AG04450 (cell line): ENCODE data around the gene TAF4. TPM values are rescaled to one million over a fixed set of nuclear protein-coding genes. Genes with fewer than 3 reads are reported as not detected.

ENCODE experiments used
- CTCF ChIA-PET: fragments of 300-600, 350-600 bp; formaldehyde crosslinking; extraction: SDS; loops from one replicate; lab custom pipeline; 2022; ENCODE audit warnings: antibody characterized with exemption, inconsistent platforms; lab: Charles Lee
- POLR2A ChIA-PET: fragments of 350-600 bp; formaldehyde crosslinking; extraction: SDS; loops from one replicate; lab custom pipeline; 2021; ENCODE audit warnings: antibody characterized with exemption, inconsistent platforms; lab: Yijun Ruan, JAX
- DNase-seq: peaks from one replicate; pipeline ENCODE4 v3.0.0-alpha.2; 2011; ENCODE audit warnings: low read depth, low spot score
- H3K27ac ChIP-seq: one replicate; pipeline ENCODE4 v1.5.1; 2012; ENCODE audit warnings: low read depth, low read length, control low read depth
- H3K27me3 ChIP-seq: one replicate; pipeline ENCODE4 v1.6.0; 2012; ENCODE audit warnings: low read length; ENCODE audit not compliant: control insufficient read depth, insufficient read depth
- H3K4me3 ChIP-seq: 2 replicates; pipeline ENCODE4 v1.5.1; 2011; ENCODE audit warnings: mild to moderate bottlenecking, low read depth, low read length, control low read depth
- H3K9me3 ChIP-seq: 2 replicates; pipeline ENCODE4 v1.5.1; 2012; ENCODE audit warnings: low read length; ENCODE audit not compliant: control insufficient read depth, insufficient read depth
- polyA plus RNA-seq: library from polyadenylated mRNA; depleted of rRNA; stranded (reverse); fragments of >200 nt; gene quantifications from 2 replicates; pipeline ENCODE4 v1.2.3, GENCODE V29; 2011
- TF ChIP-seq, protein P1 (sequence below): IDR thresholded peaks from 2 replicates; pipeline ENCODE4 v1.5.1; 2011; ENCODE audit warnings: low read depth, low read length, control low read depth, inconsistent platforms

The TAF4 gene
- polyA plus RNA-seq, 1 experiment = 2.7 TPM

DNA sequence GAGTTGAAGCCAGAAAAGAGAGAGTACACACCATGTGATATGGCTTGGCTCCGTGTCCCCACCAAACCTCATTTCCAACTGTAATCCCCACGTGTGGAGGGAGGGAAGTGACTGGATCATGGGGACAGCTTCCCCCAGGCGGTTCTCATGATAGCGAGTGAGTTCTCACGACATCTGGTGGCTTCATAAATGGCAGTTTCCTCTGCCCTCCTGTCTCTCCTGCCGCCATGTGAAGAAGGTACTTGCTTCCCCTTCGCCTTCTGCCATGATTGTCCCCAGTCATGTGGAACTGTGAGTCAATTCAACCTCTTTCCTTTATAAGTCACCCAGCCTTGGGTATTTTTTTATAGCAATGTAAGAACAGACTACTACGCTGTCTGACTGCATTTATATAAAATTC, 40.3 kb downstream of the TAF4 start:
- no peak overlapping the region for H3K4me3 ChIP-seq
- no peak overlapping the region for H3K27ac ChIP-seq
- no peaks in the 10 kb centered on the region for H3K27me3 ChIP-seq
- DNase-seq = no peak
- CTCF ChIA-PET = interaction anchor here (0.8 to 2.5 kb wide), 4 partner anchors 15 to 111 kb away, joined by 3 to 14 read pairs (median 8); no protein-coding TSS in a partner anchor
- TF ChIP-seq, protein P1, sequence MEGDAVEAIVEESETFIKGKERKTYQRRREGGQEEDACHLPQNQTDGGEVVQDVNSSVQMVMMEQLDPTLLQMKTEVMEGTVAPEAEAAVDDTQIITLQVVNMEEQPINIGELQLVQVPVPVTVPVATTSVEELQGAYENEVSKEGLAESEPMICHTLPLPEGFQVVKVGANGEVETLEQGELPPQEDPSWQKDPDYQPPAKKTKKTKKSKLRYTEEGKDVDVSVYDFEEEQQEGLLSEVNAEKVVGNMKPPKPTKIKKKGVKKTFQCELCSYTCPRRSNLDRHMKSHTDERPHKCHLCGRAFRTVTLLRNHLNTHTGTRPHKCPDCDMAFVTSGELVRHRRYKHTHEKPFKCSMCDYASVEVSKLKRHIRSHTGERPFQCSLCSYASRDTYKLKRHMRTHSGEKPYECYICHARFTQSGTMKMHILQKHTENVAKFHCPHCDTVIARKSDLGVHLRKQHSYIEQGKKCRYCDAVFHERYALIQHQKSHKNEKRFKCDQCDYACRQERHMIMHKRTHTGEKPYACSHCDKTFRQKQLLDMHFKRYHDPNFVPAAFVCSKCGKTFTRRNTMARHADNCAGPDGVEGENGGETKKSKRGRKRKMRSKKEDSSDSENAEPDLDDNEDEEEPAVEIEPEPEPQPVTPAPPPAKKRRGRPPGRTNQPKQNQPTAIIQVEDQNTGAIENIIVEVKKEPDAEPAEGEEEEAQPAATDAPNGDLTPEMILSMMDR = no peak
- H3K9me3 ChIP-seq = peaks cover 5% of the 10 kb centered on the region; the same call in 1 of the 2 replicates
- POLR2A ChIA-PET = interaction anchor here (0.7 kb wide), 1 partner anchor 42 kb away, joined by 5 read pairs; no protein-coding TSS in a partner anchor

DNA sequence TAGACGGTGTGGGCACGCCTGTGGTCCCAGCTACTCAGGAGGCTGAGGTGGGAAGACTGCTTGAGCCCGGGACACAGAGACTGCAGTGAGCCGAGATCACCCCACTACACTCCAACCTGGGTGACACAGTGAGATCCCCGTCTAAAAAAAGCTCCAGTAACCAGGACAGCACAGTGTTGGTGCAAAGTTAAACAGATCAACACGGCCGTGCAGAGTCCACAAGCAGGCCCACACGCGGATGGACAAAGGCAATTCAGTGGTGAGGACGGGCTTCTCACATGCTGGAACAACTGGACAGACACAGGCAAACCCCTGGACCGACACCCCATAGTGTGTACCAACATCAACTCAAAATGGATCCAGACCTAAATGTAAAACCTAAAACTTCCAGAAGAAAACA, 41.7 kb downstream of the TAF4 start:
- POLR2A ChIA-PET = no interaction called here
- H3K27ac ChIP-seq = no peak overlapping the region
- H3K27me3 ChIP-seq = no peaks in the 10 kb centered on the region
- no peak for DNase-seq
- CTCF ChIA-PET = interaction anchor here (1.6 kb wide), 1 partner anchor 14 kb away, joined by 5 read pairs; no protein-coding TSS in a partner anchor
- no peak overlapping the region for H3K4me3 ChIP-seq
- TF ChIP-seq, protein P1 = no peak
- no peaks in the 10 kb centered on the region; the same call in 1 of the 2 replicates for H3K9me3 ChIP-seq

DNA sequence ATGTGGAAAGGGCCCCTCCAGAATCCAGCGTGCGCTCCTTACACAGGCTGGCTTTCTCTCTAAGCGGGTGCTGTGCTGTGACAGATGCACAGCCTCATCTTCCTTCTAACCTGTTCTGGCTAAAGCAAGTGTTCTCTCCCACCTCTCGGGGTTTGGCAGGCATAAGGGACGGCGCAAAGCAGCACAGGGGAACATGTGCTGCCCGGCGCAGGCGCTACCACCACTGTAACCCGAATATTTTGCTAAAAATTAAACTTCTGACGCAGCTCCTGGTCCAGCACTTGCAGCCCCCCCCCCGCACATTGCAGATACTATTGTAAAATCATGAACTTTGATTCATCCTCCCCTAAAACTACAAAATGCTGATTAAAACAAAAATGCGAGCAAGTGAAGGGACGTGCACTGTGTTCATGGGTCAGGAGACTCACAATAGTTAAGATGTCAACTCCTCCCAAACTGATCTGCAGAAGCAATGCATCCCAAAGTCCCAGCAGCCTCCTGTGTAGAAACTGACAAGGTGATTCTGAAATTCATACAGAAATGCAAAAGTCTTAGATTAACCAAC, 43.0 kb downstream of the TAF4 start:
- no peaks in the 10 kb centered on the region for H3K27me3 ChIP-seq
- CTCF ChIA-PET = interaction anchor here (0.6 kb wide), 1 partner anchor 114 kb away, joined by 3 read pairs; no protein-coding TSS in a partner anchor

DNA sequence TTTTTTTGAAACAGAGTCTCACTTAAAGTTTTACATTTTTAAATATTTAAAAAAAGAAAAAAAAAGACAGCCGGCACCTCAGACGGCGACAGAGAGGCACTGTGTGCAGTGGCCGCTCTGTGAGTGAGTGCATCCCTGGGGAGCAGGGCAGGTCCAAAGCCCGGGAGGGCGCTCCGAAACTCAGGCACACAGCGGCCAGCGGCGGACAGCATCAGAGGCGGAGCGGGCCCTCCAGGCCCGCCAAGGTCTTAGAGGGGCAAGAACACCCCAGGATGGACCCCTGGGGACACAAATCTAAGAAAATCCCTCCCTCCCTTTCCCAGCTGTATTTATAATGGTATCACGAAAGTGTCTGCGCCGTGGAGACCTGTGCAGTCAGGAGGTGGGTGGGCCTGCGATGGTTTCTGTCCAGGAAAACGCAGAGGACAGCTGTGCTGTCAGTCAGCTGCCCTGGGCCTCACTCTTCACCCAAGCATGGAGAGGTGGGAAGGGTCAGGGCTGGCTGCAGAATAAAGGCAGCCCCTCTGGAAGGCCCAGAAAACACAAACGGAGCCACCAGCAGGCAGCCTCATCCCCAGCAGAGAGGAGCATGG, 43.8 kb downstream of the TAF4 start:
- Histone ChIP-seq H3K27me3 (no peaks in the 10 kb centered on the region), H3K4me3 (no peak overlapping the region), H3K9me3 (no peaks in the 10 kb centered on the region), H3K27ac (no peak overlapping the region)
- CTCF ChIA-PET = interaction anchor here (0.6 kb wide), 1 partner anchor 114 kb away, joined by 3 read pairs; no protein-coding TSS in a partner anchor
- DNase-seq = no peak
- POLR2A ChIA-PET = no interaction called here
- TF ChIP-seq, protein P1 = no peak

More for the DNA sequence above, 43.0 kb downstream of the TAF4 start:
- H3K9me3 ChIP-seq = no peaks in the 10 kb centered on the region; the same call in 1 of the 2 replicates
- POLR2A ChIA-PET = no interaction called here
- no peak for DNase-seq
- H3K27ac ChIP-seq = no peak overlapping the region
- TF ChIP-seq, protein P1 = no peak
- H3K4me3 ChIP-seq = no peak overlapping the region
